Activated CD8-positive, alpha-beta memory T cell treated with anti-CD3 and anti-CD28 coated beads, Interleukin-2, amount 50 U/mL, for 24 hours (primary cell): Measurements from ENCODE around the gene LARGE2.

Experiments
- DNase-seq: peaks from one replicate; pipeline ENCODE4 v3.0.0-alpha.2; 2020; ENCODE audit errors: extremely low read depth

LARGE2 gene

GRCh38 chr11:45960387-45961095 is 38.1 kb downstream of the LARGE2 start:
- no peak for DNase-seq

- DNase-seq, result no peak
These were observed 39.3 kb downstream of the LARGE2 start for GRCh38 chr11:45961751-45962240.

GRCh38 chr11:45964911-45965389 is 42.5 kb downstream of the LARGE2 start:
- peak; percentile 17 for DNase-seq

- DNase-seq, result no peak
These were observed 45.0 kb downstream of the LARGE2 start for GRCh38 chr11:45967506-45967905.

GRCh38 chr11:45968901-45969300 is 46.4 kb downstream of the LARGE2 start:
- DNase-seq, result no peak

DNA sequence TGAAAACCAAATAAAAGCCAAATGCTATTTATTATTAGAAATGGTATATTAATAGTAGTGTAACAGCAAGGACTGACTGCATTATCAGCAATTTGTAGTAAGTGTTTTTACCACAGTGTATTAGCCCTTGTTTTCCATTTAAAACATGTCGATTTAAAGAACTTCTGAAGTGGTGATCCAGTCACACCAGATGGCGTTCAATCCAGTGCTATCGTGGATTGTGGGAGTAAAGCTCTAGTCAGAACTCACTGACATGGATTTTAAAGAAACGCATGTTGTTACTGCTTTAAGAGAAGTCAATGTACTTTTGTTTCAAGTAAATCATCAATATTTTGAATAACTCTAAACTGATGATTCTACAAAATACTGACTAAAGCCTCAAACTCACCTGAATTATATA is 51.1 kb downstream of the LARGE2 start:
- no peak for DNase-seq

DNA sequence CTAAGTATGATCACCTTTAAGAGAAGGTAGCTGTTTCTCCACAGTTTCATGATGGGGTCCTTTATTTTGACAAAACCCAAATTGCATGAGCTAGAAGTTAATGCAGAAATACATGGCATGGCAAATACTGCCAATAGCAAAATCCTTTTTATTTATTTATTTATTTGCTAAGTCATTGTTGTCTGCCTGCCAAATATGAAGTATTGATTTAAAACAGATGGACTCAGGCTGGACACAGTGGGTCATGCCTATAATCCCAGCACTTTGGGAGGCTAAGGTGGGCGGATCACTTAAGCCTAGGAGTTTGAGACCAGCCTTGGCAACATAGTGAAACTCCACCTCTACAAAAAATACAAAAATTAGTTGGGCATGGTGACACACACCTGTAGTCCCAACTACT is 52.4 kb downstream of the LARGE2 start:
- DNase-seq, result no peak
